ENCODE data around the gene MARK4.

- TF ChIP-seq POLR2AphosphoS5 (IDR thresholded peaks at IDR 0.05) (no peak), CTCF (IDR thresholded peaks at IDR 0.05) (no peak)
Measured at GRCh38 chr19:45322311-45322710, 71.2 kb downstream of the MARK4 start.
